SHP77 treated with DMSO at 0.1 percent for 48 hours (cell line): ENCODE measurements around the gene MGAM2.

Source experiments
- DNase-seq: peaks from one replicate; lab custom pipeline; 2025; lab: John Stamatoyannopoulos, UW

Gene MGAM2

DNA sequence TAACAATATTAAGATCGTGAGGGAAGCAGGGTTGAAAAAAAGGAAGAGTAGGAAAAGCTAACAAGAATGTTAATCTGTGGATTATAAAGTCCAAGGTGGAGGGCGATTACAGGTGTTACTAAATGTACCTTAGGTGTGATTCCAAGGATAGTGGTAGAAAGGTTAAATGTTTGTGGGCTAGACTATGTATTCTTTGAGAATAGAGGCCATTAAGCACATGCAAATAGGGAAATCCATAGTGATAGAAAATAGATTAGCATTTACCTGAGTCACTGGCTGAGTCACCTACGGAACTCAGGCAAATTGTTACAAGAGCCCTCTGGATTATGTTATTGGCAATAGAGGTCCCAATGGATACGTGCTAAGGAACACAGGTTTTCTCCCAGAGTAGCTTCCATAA, 9.0 kb downstream of the MGAM2 start:
- DNase-seq = no peak

- DNase-seq = no peak
These were observed 11.7 kb downstream of the MGAM2 start for GRCh38 chr7:142123184-142123583.

DNA sequence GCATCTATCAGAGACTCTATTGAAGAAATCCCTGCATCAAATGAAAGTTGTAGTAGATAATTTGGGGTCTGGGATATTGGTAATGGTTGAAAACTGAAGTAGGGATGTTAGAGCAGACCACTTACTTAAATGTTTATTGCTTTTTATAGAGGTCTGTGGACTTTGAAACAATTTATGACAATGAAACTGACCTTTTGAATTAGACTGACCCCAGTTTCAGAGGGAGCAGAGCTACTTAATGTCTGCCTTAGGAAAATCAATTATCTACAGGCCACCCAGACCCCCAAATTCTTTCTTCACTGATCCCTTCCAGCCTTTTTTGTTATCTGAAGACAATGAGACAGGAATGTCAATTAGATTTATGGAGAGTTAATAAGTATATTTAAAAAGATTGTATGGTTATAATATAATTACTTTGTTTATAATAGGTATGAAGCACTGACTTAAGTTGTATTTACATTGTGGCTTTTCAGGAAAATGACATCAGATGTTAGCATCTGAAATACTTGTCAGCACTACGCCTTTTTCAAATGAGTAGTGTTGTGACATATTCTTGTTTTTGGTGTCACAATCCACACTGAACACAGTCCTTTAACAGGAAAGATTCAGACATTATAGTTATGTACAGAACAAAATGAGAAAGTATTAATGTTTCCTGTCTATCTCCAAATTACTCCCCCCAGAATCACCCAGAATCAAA, 13.9 kb downstream of the MGAM2 start:
- no peak for DNase-seq

DNA sequence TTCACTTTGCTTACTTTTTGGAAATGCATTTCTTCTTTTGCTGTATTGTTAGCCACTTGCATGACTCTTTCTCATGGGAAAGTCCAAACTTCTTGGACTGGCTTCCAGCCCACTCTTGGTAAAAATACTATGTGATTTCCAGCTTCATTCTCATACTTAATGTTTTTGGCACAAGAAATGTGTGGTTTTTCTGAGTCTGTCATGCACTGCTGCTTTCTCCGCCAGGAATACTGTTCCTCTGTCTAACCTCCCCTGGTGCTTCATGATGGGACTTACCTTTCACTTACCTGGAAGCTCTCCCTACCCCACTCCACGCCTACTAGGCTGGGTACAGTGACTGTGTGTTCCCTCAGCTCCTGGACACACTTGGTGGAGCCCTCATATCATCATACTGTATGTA, 18.7 kb downstream of the MGAM2 start:
- DNase-seq = no peak

- DNase-seq = no peak
These were observed 20.1 kb downstream of the MGAM2 start for GRCh38 chr7:142131439-142132185.

DNA sequence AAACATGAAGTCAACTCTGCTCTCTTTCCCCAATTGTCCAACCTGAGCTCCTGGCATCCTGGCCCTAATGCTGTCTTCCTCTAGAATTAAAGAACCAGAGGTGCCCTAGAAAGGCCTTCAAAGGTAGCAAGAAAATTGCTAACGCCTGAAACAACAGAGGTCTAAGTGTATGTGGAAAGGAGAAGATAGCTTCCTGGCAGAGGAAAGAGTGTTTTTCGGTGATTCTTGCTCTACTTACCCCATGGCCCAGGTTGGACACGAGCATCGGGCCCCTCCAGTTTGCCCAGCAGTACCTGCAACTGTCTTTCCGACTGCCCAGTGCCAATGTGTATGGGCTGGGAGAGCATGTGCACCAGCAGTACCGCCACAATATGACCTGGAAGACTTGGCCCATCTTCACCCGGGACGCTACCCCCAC, 22.2 kb downstream of the MGAM2 start:
- DNase-seq = no peak

DNA sequence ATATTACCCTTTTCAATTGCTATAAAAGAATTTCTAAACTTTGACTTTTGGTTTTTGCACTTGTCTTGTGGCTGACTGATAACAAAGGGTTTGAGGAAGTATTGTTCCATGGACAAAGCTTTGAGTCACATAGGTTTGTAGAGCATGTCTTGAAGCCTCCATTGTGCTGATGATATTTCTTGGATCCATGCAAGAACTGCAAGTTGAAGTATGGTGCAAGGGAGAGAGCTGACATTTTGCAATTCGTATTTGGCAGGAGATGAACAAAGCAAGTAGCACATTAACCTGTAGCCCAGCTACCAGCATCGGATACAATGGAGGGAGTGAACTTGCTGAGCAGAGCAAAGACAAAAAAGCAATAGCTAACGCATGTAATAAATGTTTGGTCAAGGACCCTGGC, 23.4 kb downstream of the MGAM2 start:
- no peak for DNase-seq

DNA sequence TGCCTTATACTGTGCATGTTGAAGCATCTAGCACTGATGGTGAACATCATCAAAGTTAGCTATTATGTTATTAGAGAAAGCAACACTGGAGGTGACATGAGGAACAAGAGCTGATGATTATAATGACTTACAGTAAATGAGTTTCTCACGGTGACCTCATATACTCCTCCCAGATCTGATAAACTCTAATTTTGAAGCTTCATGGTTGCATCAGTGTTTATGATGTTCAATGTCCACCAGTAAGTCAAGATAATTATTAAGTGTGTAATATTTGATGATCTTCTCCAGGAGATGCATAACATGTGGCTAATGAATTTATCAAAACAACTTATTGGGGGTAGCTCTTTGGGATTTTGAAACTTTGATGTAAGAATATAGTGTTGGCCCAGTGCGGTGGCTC, 27.5 kb downstream of the MGAM2 start:
- DNase-seq = no peak

- DNase-seq = no peak
These were observed 28.3 kb downstream of the MGAM2 start for GRCh38 chr7:142139597-142140400.

- no peak for DNase-seq
These were observed 29.0 kb downstream of the MGAM2 start for GRCh38 chr7:142140401-142140959.

DNA sequence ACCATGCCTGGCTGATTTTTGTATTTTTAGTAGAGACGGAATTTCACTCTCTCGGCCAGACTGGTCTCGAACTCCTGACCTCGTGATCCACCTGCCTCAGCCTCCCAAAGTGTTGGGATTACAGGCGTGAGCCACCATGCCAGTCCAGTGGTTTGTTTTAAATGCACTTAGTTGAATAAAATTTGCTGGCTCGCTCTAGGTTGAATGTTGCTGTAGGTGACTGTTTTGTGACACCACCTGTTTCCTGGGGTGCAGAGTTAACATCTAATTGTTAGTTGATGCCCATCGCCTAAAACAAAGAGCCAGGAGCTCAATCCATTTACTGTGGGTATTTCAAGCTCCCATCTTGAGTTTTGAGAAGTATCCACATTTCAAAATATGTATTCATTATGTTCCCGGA, 31.2 kb downstream of the MGAM2 start:
- DNase-seq = no peak

DNA sequence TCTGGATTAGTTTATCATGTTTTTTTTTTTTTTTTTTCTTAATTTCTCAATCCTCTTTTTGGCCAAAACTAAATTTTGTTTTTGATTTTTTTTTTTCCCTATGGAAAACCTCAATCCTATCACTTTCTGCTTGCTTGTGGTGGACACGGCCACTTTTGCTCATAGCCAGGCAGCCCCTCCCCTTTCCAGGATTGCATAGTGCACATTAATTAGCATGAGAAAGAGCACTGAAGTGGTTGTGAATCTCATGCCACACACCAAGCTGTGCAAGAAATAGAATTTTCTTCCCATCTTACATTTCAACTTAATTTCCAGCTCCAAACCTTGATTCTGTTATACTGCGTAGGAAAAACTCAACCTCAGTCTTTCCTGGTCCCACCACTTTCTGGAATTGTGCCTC, 34.6 kb downstream of the MGAM2 start:
- no peak for DNase-seq

GRCh38 chr7:142150356-142150755, 38.8 kb downstream of the MGAM2 start:
- no peak for DNase-seq

DNA sequence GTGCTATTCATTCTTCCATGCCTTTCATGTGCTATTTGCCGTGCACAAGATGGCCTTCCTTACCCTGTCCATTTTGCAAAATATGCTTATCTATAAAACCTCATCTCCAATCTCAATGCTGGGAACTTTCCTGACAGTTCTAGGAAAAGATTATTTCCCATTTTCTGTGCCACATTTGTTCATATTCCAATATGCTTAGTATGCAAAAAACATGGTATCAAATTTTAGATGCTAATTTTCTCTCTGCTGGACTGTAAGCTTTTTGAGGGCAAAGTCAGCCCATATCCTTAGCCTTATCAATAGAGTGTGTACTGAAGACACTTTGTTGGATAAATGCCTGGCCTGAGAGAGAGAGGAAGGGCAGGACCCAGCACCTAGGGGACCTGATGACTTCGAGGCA, 39.4 kb downstream of the MGAM2 start:
- DNase-seq = no peak

DNA sequence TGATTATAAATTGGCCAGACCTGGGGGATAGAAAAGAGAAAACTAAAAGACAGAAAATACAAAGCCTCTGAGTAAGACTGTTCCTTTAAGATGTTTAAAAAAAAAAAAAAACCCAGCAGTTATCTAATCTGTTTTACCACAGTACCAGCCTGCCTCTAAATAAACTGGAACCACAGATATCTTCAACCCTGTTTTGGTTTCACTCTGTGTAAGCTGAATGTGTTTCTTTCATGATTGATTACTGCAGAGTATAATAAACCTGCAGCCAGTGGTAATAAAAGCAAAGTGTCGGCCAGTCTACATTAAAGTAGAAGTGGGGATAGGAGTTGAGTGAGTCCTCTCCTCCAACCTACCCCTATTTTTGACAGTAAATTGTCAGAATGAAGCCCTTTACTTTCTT, 40.6 kb downstream of the MGAM2 start:
- no peak for DNase-seq

GRCh38 chr7:142153400-142153799, 41.9 kb downstream of the MGAM2 start:
- DNase-seq = no peak

GRCh38 chr7:142158736-142159496, 47.4 kb downstream of the MGAM2 start:
- no peak for DNase-seq

DNA sequence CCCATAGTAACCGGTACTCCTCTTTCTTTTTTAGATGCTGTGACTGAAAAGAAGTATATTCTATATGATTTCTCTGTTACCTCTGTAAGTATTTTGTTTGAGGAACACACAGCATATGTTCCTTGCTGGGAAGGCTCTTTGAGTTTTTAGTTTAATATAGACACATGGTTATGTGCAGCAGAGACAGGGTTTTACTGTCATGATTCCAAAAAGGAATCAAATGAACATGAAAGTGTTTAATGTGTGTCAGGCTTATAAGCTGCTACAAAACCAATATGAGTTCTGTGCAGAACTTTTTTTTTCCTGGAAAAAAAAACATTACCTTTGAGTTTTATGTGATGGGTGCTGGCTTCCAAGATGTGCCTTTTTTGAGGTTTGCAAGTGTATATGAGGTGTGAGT, 50.4 kb downstream of the MGAM2 start:
- DNase-seq = no peak

GRCh38 chr7:142168746-142169145, 57.2 kb downstream of the MGAM2 start:
- DNase-seq = no peak

GRCh38 chr7:142172932-142173331, 61.4 kb downstream of the MGAM2 start:
- DNase-seq = no peak

DNA sequence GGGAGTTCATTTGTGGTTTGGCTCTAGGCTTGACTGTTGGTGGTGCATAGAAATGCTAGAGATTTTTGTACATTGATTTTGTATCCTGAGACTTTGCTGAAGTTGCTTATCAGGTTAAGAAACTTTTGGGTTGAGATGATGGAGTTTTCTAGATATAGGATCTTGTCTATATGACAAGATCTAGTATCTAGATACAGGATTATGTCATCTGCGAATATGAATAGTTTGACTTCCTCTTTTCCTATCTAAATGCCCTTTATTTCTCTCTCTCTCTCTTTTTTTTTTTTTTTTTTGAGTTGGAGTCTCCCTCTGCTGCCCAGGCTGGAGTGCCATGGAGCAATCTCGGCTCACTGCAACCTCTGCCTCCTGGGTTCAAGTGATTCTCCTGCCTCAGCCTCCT, 62.9 kb downstream of the MGAM2 start:
- DNase-seq = no peak

DNA sequence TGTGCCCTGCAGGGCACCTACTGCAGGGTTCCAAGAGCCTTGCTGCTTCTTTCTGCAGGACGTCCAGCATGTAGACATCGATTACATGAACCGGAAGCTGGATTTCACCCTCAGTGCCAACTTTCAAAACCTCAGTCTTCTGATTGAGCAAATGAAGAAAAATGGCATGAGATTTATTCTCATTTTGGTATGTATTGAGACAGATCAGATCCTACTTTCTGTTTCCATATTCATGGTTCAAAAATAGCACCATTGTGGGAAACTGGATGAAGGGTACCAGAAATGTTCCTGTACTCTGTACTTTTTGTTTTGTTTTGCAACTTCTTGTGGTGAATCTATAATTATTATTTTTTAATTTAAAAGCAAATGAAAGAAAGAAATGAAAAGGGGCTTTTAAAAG, 64.1 kb downstream of the MGAM2 start:
- no peak for DNase-seq
